Mammary epithelial cell (primary cell): Measurements from ENCODE around the gene HOXA5.

Experiments used
- EZH2 ChIP-seq: IDR thresholded peaks from 2 replicates; pipeline ENCODE4 v1.6.1; 2012; ENCODE audit warnings: low read length, inconsistent platforms, borderline replicate concordance
- TF ChIP-seq, protein P1 (sequence below), 2 donors: IDR thresholded peaks in 1 of 2; conservative IDR thresholded peaks in 1 of 2; 2 replicates each; pipeline ENCODE4 v1.5.1; 2011 to 2012; ENCODE audit warnings: inconsistent platforms in 2 of 2, low read length in 2 of 2, mild to moderate bottlenecking in 2 of 2, control low read depth in 1 of 2, low read depth in 1 of 2; ENCODE audit not compliant: insufficient read depth in 1 of 2; ENCODE audit errors: extremely low read depth in 1 of 2

DNA sequence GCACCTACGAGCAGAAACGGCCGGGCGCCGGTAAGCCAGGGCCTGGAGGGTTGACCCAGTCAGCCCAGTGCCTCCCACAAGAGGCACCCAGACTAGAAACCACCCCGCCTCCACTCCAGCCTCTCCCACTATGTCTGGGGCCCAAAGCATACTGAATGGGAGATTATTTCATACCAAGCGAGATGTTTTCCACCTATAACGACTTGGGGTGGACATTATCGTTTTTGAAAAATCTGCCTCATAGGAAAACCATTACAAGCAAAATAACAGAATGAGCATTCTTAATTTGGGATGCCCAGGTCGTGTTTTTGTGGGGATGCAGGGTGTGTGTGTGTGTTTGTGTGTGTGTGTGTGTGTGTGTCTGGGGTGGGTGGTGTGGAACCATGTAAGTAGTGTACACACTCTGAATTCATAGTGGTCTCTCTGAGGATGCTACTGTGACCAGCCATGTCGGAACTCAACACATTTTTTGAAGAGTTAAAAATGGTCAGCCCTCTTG lies 2.5 kb upstream of the HOXA5 start:
- TF ChIP-seq, protein P1, sequence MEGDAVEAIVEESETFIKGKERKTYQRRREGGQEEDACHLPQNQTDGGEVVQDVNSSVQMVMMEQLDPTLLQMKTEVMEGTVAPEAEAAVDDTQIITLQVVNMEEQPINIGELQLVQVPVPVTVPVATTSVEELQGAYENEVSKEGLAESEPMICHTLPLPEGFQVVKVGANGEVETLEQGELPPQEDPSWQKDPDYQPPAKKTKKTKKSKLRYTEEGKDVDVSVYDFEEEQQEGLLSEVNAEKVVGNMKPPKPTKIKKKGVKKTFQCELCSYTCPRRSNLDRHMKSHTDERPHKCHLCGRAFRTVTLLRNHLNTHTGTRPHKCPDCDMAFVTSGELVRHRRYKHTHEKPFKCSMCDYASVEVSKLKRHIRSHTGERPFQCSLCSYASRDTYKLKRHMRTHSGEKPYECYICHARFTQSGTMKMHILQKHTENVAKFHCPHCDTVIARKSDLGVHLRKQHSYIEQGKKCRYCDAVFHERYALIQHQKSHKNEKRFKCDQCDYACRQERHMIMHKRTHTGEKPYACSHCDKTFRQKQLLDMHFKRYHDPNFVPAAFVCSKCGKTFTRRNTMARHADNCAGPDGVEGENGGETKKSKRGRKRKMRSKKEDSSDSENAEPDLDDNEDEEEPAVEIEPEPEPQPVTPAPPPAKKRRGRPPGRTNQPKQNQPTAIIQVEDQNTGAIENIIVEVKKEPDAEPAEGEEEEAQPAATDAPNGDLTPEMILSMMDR (conservative IDR thresholded peaks at IDR 0.05 in 1 of 2, IDR thresholded peaks at IDR 0.05 in 1 of 2; ENCODE audit: extremely low read depth in 1 of 2, insufficient read depth in 1 of 2, low read depth in 1 of 2, low read length in 2 of 2) = no peak
- TF ChIP-seq EZH2 = no peak
